Activated naive CD8-positive, alpha-beta T cell treated with anti-CD3 and anti-CD28 coated beads, Interleukin-2, amount 50 U/mL, for 16 hours (primary cell): ENCODE data around the gene CYP2U1.
"Not testable (repeated sequence)": the region's sequence is repeated elsewhere in the genome, so short reads cannot be mapped to it uniquely, and the experiment has no call there.

Experiments used
- DNase-seq: peaks from one replicate; pipeline ENCODE4 v3.0.0-alpha.2; 2020; ENCODE audit warnings: low read depth, low spot score

CYP2U1 gene

GRCh38 chr4:107922486-107923473 lies 8.6 kb upstream of the CYP2U1 start:
- no peak for DNase-seq

DNA sequence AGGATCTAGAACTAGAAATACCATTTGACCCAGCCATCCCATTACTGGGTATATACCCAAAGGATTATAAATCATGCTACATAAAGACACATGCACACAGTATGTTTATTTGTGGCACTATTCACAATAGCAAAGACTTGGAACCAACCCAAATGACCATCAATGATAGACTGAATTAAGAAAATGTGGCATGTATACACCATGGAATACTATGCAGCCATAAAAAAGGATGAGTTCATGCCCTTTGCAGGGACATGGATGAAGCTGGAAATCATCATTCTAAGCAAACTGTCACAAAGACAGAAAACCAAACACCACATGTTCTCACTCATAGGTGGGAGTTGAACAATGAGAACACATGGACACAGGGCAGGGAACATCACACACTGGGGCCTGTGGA lies 5.6 kb upstream of the CYP2U1 start:
- not testable (repeated sequence) for DNase-seq

DNA sequence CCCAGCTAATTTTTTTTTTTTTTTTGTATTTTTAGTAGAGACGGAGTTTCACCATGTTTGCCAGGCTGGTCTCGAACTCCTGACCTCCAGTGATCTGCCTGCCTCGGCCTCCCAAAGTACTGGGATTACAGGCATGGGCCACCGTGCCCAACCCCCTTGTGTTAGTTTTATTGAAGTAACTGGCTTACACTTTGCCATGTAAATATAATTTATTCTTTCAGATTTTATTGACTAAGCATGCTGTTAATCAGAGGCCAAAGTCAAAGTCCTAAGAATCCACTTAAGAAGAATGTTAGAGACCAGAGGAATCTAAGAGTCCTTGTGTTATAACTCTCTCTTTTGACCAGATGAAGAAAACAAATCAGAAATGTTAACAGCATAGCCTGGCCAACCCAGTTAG lies 4.5 kb upstream of the CYP2U1 start:
- DNase-seq, result not testable (repeated sequence)

DNA sequence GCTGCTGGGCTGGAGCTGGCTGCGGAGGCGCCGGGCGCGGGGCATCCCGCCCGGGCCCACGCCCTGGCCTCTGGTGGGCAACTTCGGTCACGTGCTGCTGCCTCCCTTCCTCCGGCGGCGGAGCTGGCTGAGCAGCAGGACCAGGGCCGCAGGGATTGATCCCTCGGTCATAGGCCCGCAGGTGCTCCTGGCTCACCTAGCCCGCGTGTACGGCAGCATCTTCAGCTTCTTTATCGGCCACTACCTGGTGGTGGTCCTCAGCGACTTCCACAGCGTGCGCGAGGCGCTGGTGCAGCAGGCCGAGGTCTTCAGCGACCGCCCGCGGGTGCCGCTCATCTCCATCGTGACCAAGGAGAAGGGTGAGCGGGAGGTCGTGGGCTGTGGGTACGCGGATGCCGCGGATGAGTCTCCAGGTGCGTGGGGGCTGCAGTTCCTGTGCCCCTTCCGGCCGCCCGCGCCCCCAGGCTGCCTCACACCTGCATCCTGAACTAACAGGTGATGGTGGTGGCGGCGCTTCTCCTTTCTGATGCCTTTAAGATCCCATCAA lies 499 bp downstream of the CYP2U1 start:
- no peak for DNase-seq

GRCh38 chr4:107935246-107935645 lies 3.9 kb downstream of the CYP2U1 start:
- no peak for DNase-seq

- no peak for DNase-seq
Observed at GRCh38 chr4:107937040-107937439, 5.7 kb downstream of the CYP2U1 start.

DNA sequence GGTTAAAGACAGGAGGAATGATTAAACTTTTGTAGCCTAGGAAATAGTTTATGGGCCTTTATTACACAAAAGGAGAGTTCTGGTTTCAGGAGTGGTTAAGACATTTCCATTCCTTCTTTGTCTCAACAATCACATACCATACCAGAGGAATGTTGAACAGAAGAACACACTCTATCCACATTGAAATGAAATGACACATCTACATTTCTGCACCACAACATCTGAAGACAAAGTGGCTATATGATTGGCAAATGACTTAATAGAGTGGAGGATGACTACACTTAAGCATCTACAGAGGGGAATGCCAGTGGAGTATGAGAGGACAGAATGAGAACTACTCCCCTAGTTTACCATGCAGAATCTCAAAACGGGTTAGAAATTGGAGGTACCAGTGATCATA lies 8.0 kb downstream of the CYP2U1 start:
- no peak for DNase-seq

GRCh38 chr4:107945809-107946208 lies 14.5 kb downstream of the CYP2U1 start:
- no peak for DNase-seq

DNA sequence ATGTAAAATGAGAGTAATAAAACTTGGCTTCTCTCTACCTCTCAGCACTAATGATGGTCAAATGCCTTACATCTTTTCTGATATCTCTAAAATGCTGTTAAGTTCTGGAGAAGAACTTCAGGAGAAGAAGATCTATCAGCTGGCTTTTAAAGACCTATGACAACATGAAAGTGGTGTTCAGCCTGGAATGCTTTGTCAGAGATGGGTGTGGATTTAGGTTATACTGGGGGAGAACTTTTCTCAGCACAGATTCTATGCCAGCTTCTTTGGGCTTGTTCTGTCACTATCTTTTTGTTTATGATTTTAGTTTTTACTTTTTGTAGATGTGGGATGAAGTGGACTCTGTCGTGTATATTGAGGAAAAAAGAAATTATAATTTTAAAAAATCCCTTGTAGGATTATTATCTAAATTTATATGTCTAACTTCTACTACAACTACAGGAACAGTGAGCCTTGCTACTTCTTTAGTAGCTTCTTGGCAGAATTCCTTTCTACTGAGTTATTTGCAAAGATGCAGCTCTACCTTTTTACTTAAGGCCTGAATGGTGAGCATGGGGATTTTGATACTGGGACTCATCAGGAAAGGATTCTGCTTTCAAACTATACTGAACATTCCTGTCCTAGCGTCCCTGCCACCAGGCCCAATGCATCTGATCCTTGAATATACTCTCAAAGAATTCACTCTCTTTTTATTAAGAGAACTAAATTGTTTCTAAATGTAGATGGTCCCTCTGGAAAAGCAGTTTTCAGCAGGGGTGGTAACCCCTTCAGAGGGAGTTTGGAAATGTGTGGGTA lies 19.6 kb downstream of the CYP2U1 start:
- DNase-seq, result no peak

GRCh38 chr4:107951551-107951950 lies 20.2 kb downstream of the CYP2U1 start:
- no peak for DNase-seq

- no peak for DNase-seq
Observed at GRCh38 chr4:107956011-107956410, 24.7 kb downstream of the CYP2U1 start.

DNA sequence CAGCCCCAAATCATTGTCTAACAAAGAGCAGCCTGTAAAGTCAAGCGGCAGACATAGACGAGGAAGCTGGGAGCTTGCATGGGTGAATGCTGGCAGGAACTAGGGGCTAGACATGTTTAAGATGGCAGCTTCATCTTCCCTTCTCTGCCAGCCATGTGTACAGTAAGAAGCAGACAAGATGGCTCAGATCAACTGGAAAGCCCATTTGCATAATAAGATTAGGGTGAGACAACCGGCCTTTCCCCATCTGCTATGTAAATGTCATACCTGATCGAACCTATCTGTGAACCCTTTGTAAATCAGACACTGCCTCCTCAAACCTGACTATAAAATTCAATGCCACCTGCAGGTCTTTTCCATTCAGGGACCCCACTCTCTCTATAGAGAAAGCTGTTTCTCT lies 35.6 kb downstream of the CYP2U1 start:
- no peak for DNase-seq

DNA sequence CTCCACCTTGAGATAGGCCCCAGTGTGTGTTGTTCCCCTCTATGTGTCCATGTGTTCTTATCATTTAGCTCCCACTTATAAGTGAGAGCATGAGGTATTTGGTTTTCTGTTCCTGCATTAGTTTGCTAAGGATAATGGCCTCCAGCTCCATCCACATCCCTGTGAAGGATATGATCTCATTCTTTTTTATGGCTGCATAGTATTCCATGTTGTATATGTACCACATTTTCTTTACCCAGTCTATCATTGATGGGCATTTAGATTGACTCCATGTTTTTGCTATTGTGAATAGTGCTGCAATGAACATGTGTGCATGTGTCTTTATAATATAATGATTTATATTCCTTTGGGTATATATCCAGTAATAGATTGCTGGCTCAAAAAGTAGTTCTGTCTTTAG lies 36.2 kb downstream of the CYP2U1 start:
- not testable (repeated sequence) for DNase-seq

DNA sequence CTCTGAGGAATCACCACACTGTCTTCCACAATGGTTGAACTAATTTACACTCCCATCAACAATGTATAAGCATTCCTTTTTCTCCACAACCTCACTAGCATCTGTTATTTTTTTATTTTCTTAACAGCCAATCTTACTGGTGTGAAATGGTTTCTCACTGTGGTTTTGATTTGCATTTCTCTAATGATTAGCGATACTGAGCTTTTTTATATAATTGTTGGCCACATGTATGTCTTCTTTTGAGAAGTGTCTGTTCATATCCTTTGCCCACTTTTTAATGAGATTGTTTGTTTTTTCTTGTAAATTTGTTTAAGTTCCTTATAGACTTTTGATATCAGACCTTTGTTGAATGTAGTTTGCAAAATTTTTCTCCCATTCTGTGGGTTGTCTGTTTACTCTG lies 36.6 kb downstream of the CYP2U1 start:
- not testable (repeated sequence) for DNase-seq

DNA sequence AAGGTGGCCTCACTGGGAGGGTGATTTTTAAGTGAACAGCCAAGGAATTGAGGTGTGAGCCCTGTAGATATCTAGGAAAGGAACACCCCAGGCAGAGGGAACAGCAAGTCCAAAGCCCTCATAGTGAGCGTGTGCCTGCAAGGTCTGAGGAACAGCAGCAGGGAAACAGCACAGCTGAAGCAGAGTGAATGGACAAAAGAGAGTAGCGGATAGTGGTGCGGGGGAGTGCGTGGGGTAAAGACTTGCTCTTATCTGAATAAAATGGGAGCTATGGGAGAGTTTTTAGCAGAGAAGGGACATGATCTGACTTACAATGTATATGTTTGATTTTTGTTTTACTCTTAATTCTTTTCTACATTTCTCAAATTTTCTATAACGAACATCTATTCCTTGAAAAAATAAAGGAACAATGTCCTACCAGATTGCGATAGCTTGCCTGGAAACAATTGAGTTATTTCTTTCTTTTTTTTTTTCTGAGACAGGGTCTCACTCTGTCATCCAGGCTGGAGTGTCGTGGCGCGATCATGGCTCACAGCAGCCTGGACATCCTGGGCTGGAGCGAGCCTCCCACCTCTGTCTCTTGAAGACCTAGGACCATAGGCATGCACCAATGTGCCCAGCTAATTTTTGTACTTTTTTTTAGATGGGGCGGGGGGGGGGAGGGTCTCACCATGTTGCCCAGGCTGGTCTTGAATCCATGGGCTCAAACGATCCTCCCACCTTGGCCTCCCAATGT lies 38.9 kb downstream of the CYP2U1 start:
- DNase-seq, result no peak

DNA sequence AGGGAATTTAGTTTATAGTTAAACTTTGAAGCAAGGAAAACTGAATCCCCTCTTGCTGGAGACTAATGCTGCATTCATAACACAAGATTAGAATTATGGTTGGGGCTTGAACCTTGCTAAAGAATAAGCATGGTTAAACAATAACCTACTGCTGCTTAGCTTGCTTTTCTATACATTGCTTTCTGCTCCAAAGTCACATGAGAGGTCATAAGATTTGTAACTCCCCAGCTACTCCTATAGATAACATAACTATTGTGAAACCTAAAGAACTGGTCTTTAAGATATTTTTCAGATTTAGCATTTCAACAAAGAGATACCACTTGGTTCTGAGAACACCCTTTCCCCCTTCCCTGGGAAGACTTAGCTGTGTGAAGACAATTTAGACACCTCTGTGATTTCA lies 41.3 kb downstream of the CYP2U1 start:
- no peak for DNase-seq

- no peak for DNase-seq
Observed at GRCh38 chr4:107974523-107974922, 43.2 kb downstream of the CYP2U1 start.

DNA sequence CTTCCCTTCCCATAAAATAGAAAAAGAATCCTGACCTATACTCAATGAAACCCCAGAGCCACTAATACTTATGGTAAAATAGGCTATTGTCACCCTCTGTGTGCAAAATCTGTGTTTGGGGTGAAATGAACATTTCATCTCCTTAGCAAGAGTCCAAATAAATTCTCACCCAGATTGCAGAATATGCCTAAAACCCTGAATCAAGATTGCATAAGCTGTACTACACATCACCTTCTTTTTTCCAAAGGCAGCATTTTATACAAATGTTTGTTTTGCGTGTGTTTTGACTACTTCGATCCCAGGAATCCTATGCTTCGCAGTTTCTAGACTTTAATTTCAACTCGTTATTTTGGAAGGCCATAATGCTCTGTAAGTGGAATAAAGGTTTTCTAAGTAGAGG lies 46.1 kb downstream of the CYP2U1 start:
- DNase-seq, result no peak

DNA sequence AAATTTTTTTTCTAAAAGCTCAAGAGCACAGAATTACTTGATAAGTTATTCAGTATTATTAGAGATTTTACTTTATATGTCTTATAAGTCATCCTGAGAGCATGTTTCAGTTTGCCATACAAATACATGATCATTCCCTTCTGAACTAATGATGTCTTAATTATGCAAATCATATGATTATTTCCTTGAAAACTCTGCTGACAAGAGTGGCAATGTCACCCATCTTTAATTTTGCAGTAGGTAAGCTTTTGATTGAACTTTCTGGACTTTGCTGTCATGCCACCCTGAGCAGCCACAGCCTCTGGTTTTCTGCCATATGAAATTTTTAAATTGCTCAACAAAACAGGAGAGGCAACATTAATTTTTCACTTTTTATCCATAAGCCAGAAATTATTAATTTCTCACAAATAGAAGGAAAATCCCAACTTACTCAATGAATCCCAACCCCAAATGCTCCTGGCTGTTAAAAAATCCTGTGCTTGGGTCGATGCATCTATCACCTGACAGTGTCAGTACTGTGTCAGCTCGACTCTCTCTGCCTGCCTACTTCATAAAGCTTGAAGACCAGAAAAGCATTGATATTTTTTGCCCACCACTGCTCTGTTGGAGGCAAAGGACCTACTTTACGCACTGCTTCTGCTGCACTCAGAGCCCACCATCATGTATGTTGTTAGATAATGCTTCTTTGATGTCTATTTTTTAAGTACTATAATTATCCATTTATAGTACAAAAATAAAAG lies 46.8 kb downstream of the CYP2U1 start:
- DNase-seq, result no peak

DNA sequence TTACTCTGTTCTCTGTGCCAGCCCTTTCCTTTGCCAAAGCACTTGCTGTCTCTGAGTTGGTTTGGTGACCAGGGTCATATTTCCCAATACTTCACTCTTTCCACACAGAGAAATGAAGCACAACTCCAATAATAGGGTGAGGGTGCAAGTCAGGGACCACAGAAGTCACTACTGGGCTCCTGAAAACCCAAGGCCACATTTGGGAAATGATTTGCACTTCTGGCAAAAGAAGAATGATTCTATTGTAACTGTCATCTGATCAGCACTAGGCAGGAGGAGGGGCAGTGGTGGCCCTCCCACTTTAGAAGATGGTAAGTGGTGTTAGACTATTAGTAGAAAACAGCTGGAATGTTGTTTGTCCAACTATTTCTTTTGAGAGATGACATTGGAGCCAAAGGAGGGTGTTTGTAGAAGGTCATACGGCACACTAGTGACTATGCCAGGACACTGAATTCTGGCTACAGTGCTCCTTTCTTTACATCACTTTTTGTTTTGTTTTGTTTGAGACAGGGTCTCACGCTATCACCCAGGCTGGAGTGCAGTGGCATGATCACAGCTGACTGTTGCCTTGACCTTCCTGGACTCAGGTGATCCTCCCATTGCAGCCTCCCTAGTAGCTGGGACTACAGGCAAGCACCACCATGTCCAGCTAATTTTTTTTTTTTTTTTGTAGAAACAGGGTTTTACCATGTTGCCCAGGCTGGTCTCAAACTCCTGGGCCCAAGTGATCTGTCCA lies 47.5 kb downstream of the CYP2U1 start:
- no peak for DNase-seq
